CD4-positive, alpha-beta T cell (primary cell): Measurements from ENCODE around the gene RPL37A. TPM values are rescaled to one million over a fixed set of nuclear protein-coding genes. Genes with fewer than 3 reads are reported as not detected.

Experiments used
- ATAC-seq: fragments of 200-7000 bp; cut with Tn5 transposase; one replicate; pipeline ENCODE4 v1.10.0; 2022; ENCODE audit warnings: mild to moderate bottlenecking; ENCODE audit not compliant: poor library complexity
- CTCF ChIA-PET: fragments of 350-600 bp; sonication (Branson Sonifier 250); formaldehyde crosslinking; loops from one replicate; lab custom pipeline; 2021; ENCODE audit warnings: antibody characterized with exemption, inconsistent platforms; lab: Charles Lee
- POLR2A ChIA-PET: fragments of 350-600 bp; sonication (Branson Sonifier 250); formaldehyde crosslinking; loops from one replicate; lab custom pipeline; 2021; ENCODE audit warnings: antibody characterized with exemption, inconsistent platforms; lab: Charles Lee
- DNase-seq, 14 experiments: peaks; one replicate each; pipeline ENCODE4 v3.0.0-alpha.2; 2013 to 2020; ENCODE audit warnings: mixed read lengths in 2 of 14
- H3K27ac ChIP-seq, 2 donors: one replicate each; pipeline versions ENCODE4 v1.5.1 to v1.7.0; 2013; ENCODE audit warnings: low read length in 2 of 2, low read depth in 1 of 2, mild to moderate bottlenecking in 1 of 2
- H3K27me3 ChIP-seq, 2 experiments: 1 replicate in 1 of 2; 2 replicates in 1 of 2; pipeline versions ENCODE4 v1.6.1 to v1.7.0; 2013; ENCODE audit warnings: low read length in 2 of 2, control low read depth in 1 of 2, mild to moderate bottlenecking in 1 of 2, moderate library complexity in 1 of 2; ENCODE audit not compliant: insufficient read depth in 2 of 2, control insufficient read depth in 1 of 2
- H3K36me3 ChIP-seq: one replicate; pipeline ENCODE4 v1.6.1; 2013; ENCODE audit warnings: low read length, control low read depth; ENCODE audit not compliant: insufficient read depth
- H3K4me1 ChIP-seq: one replicate; pipeline ENCODE4 v1.6.1; 2013; ENCODE audit warnings: low read length, control low read depth; ENCODE audit not compliant: insufficient read depth
- H3K4me3 ChIP-seq: one replicate; pipeline ENCODE4 v1.5.1; 2013; ENCODE audit warnings: mild to moderate bottlenecking, low read length, moderate library complexity
- H3K9me3 ChIP-seq, 2 experiments: 1 replicate in 1 of 2; 2 replicates in 1 of 2; pipeline versions ENCODE4 v1.6.1 to v1.7.0; 2013; ENCODE audit warnings: low read length in 2 of 2, mild to moderate bottlenecking in 2 of 2, control low read depth in 1 of 2, moderate library complexity in 1 of 2; ENCODE audit not compliant: control insufficient read depth in 1 of 2, insufficient read depth in 1 of 2
- H3K27ac Mint-ChIP-seq: one replicate; pipeline ENCODE4 v1.8.0; 2020; ENCODE audit warnings: mixed read lengths
- H3K27me3 Mint-ChIP-seq: one replicate; pipeline ENCODE4 v1.8.0; 2021; ENCODE audit warnings: mixed read lengths
- H3K36me3 Mint-ChIP-seq: one replicate; pipeline ENCODE4 v1.8.0; 2021; ENCODE audit warnings: low read depth, mixed read lengths
- H3K4me1 Mint-ChIP-seq: one replicate; pipeline ENCODE4 v1.8.0; 2021; ENCODE audit warnings: low read depth, mixed read lengths
- H3K4me3 Mint-ChIP-seq: one replicate; pipeline ENCODE4 v1.8.0; 2020; ENCODE audit warnings: mild to moderate bottlenecking, mixed read lengths
- H3K9me3 Mint-ChIP-seq: one replicate; pipeline ENCODE4 v1.8.0; 2020; ENCODE audit warnings: mixed read lengths
- intact Hi-C, 2 experiments: fragments of 100-400 bp; cut with DNase I in 1 of 2; cut with micrococcal nuclease in 1 of 2; formaldehyde crosslinking; loops; one replicate each; pipeline versions ENCODE4 v1.15.1 to v1.9.0; 2023 to 2025; cut with DNase I, micrococcal nuclease
- polyA plus RNA-seq, 2 donors: library from polyadenylated mRNA; unstranded; fragments of 120-200 nt; gene quantifications; one replicate each; pipeline ENCODE4 v1.2.1, GENCODE V29; 2013
- total RNA-seq, 174 experiments: library from RNA in 2 of 174; stranded (reverse) in 2 of 174; gene quantifications; one replicate each; pipeline ENCODE4 v1.2.3 and lab custom pipeline; 2021 to 2026
- TF ChIP-seq, protein P1 (sequence below): fragments of 200-600 bp; IDR thresholded peaks from one replicate; pipeline ENCODE4 v1.8.0; 2022; ENCODE audit warnings: antibody characterized with exemption, mild to moderate bottlenecking

Gene RPL37A
- total RNA-seq = 1,000 to 10,000 TPM; 4,138 to 4,142 TPM
- polyA plus RNA-seq (2013, experiment 1 of 2) = 4,927 TPM
- polyA plus RNA-seq (2013, experiment 2 of 2) = 4,514 TPM
- 575 to 1,711 (median 1,155) reads per million in 172 experiments for total RNA-seq (lab: John Stamatoyannopoulos, UW)

DNA sequence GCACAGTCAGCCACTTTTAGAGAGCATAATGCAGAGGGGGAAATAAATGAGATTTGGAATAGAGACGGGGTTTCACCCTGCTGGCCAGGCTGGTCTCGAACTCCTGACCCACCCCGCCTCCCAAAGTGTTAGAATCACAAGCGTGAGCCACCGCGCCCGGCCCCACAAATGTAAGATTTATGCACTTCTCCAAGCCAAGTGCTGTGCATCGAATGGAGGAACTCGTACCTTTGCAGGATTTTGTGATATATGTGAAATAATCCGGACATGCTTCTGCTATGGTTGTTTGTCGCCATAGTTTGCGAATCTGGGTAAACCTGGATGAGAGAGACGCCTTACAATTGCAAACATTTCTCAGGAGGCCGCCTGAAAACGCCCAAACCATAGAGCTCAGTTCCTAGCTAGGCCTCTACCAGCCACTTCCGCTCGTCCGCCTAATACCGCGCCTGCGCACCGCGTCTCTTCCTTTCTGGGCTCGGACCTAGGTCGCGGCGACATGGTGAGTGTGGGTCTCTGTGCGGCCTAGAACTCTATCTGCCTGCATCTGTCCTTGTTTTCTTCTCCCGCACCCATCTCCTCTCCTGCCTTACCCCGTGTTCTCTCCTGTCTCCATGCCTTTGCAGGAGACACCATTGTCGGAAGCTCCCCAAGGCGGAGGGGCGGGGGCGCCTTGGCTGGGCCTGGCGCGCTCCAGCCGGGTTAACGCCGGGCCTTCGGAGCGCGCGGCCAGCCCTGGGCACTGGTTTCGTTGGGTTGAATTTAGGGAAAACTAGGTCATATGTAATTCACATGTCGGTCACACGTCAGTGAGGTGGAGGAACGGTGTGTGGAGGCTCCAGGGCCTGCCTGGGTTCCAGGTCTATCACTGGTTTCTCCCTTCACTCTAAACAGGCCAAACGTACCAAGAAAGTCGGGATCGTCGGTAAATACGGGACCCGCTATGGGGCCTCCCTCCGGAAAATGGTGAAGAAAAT is at the start of gene RPL37A:
RPL37A (plus strand) TSS at position 466 of the 974 bp plus-strand sequence; CDS start at position 497, 31 bp downstream.
- no peaks in the 10 kb centered on the region for H3K9me3 ChIP-seq
- H3K36me3 Mint-ChIP-seq = peaks cover 55% of the 10 kb centered on the region
- POLR2A ChIA-PET = interaction anchor here (1.0 to 2.6 kb wide), 11 partner anchors 8 to 1187 kb away, joined by 3 to 10 read pairs (median 5); partner anchors contain the start of genes ATIC, MARCHF4 and SMARCAL1

DNA sequence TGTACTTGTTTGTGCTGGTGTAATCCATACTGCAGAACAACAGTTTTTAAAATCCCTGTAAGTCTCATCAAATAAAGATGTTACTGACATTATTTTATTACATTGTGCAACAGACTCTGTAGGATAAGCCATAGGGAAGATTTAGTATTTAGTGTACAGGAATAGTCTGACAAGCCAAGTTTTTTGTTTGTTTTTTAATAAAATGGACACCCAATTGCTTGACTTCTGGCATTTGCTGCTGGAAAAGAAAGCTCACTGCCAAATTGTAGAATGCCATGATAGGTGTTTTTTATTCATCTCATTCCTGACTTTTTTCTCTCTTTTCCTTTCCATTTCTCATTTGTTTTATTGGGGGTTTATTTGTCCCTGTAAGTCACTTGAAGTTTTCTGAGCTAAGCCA is 48.3 kb upstream of the RPL37A start:
- no peaks in the 10 kb centered on the region for H3K4me1 Mint-ChIP-seq
- CTCF ChIA-PET = interaction anchor here (0.5 kb wide), 1 partner anchor 102 kb away, joined by 4 read pairs; no protein-coding TSS in a partner anchor
- no peak overlapping the region for H3K27ac Mint-ChIP-seq
- peaks cover 86% of the 10 kb centered on the region for H3K36me3 ChIP-seq
- no peaks in the 10 kb centered on the region for H3K27me3 ChIP-seq
- no peaks in the 10 kb centered on the region for H3K27me3 Mint-ChIP-seq
- ATAC-seq (no peak), DNase-seq (no peak)
- peaks cover 98% of the 10 kb centered on the region for H3K36me3 Mint-ChIP-seq
- no peaks in the 10 kb centered on the region for H3K9me3 Mint-ChIP-seq
- no peak overlapping the region for H3K4me3 ChIP-seq
- no peak overlapping the region for H3K27ac ChIP-seq
- H3K4me1 ChIP-seq = no peaks in the 10 kb centered on the region
- H3K4me3 Mint-ChIP-seq = no peak overlapping the region
- intact Hi-C loops = no loop called here
- TF ChIP-seq, protein P1, sequence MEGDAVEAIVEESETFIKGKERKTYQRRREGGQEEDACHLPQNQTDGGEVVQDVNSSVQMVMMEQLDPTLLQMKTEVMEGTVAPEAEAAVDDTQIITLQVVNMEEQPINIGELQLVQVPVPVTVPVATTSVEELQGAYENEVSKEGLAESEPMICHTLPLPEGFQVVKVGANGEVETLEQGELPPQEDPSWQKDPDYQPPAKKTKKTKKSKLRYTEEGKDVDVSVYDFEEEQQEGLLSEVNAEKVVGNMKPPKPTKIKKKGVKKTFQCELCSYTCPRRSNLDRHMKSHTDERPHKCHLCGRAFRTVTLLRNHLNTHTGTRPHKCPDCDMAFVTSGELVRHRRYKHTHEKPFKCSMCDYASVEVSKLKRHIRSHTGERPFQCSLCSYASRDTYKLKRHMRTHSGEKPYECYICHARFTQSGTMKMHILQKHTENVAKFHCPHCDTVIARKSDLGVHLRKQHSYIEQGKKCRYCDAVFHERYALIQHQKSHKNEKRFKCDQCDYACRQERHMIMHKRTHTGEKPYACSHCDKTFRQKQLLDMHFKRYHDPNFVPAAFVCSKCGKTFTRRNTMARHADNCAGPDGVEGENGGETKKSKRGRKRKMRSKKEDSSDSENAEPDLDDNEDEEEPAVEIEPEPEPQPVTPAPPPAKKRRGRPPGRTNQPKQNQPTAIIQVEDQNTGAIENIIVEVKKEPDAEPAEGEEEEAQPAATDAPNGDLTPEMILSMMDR = no peak
- peaks cover 0 to 4% of the 10 kb centered on the region in 2 experiments for H3K9me3 ChIP-seq
- POLR2A ChIA-PET = no interaction called here

More for the DNA sequence above, at the start of gene RPL37A:
- H3K9me3 Mint-ChIP-seq = no peaks in the 10 kb centered on the region
- TF ChIP-seq, protein P1 = no peak
- peak; percentile 92 for ATAC-seq
- DNase-seq = peak; percentile 79 to 96 (median 86)
- H3K4me1 Mint-ChIP-seq = peaks cover 54% of the 10 kb centered on the region
- Histone ChIP-seq H3K4me1 (peaks cover 27% of the 10 kb centered on the region), H3K27me3 (no peaks in the 10 kb centered on the region), H3K36me3 (peaks cover 41% of the 10 kb centered on the region), H3K27ac (peak within 1 kb of the TSS; percentile 77 to 82), H3K4me3 (peak within 1 kb of the TSS; percentile 72)
- CTCF ChIA-PET = interaction anchor here (1.2 kb wide), 1 partner anchor 155 kb away, joined by 3 read pairs; no protein-coding TSS in a partner anchor
- H3K27me3 Mint-ChIP-seq = no peaks in the 10 kb centered on the region
- intact Hi-C loops = loop anchor here (2.0 to 10.0 kb wide), 4 partner anchors 86 to 1186 kb away; partner anchors contain the start of genes ATIC (in 1 of the 2) and SMARCAL1 (in 1 of the 2)
- peak within 1 kb of the TSS; percentile 94 for H3K27ac Mint-ChIP-seq
- H3K4me3 Mint-ChIP-seq = peak within 1 kb of the TSS; percentile 97

DNA sequence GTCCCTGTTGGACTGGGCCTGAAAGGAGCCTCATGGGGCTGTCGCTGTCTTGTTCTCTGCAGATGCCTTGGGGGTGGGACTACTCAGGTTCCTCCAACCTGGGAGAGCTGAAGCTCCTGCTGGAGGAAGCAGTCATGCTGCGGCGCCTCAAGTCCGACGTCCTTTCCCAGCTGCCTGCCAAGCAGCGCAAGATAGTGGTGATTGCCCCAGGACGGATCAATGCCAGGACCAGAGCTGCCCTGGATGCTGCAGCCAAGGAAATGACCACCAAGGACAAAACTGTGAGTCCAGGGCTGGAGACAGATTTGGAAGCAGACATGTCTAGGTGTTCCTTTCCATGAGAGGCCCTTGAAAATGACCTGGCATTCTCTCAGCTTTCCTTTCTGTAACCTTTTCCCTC is 47.9 kb upstream of the RPL37A start:
- H3K27me3 Mint-ChIP-seq = no peaks in the 10 kb centered on the region
- no peak overlapping the region for H3K4me3 Mint-ChIP-seq
- DNase-seq (no peak), ATAC-seq (no peak)
- no peaks in the 10 kb centered on the region for H3K4me1 Mint-ChIP-seq
- H3K9me3 Mint-ChIP-seq = no peaks in the 10 kb centered on the region
- ChIA-PET POLR2A (no interaction called here), CTCF (no interaction called here)
- Histone ChIP-seq H3K27ac (no peak overlapping the region), H3K27me3 (no peaks in the 10 kb centered on the region), H3K4me1 (no peaks in the 10 kb centered on the region), H3K36me3 (peaks cover 85% of the 10 kb centered on the region), H3K4me3 (no peak overlapping the region), H3K9me3 (peaks cover 0 to 4% of the 10 kb centered on the region in 2 experiments)
- TF ChIP-seq, protein P1 = no peak
- H3K36me3 Mint-ChIP-seq = peaks cover 98% of the 10 kb centered on the region
- intact Hi-C loops = no loop called here
- H3K27ac Mint-ChIP-seq = no peak overlapping the region
